GM21717 (cell line): ENCODE data around the gene AP3D1.
"Not testable (repeated sequence)": the region's sequence is repeated elsewhere in the genome, so short reads cannot be mapped to it uniquely, and the experiment has no call there.

Source experiments
- ATAC-seq: cut with Tn5 transposase; IDR thresholded peaks from one replicate; pipeline ENCODE4 v1.9.1; 2021; ENCODE audit warnings: mild to moderate bottlenecking, moderate library complexity; ENCODE audit not compliant: unreplicated experiment

Gene AP3D1

DNA sequence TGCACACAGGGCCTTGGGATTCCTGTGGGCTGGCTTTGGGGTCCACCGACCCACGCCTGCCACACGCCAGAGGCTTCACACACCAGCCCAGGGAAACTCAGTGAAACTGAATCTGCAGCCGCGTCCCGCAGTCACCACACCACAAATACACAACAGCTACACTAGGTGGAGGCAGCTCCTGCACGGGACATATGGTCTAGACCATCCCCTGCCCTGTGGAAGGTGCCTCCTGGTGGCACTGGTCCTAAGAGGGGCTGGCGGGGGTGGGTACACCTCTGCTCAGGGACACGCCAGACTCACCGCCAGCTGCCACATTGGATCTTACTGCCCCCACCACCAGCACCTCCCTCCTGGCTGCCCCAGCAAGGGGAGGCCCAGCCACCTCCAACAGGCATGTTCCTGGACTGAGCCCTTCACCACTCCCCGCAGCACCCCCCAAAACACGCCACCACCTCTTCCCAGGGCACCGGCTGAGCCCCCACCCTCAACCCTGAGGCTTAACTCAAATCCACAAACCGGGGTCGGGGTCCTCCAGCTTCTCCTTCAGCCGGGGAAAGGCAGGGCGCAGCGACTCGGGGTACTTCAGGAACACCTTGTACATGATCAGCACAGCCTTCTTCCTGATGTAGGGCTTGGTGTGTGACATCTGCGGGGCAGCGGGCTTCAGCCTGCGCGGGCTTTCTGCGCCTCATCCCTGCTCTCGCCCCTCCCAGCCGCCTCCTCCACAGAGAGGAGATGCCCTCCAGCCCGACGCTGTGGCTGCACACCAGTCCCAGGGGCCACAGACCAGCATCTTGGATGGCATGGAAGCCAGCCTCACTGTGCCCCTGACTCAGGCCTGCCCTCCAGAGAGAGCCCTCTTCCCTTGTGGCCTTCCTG, 21.2 kb downstream of the AP3D1 start:
- ATAC-seq = no peak

GRCh38 chr19:2129486-2129885, 21.9 kb downstream of the AP3D1 start:
- ATAC-seq = no peak

DNA sequence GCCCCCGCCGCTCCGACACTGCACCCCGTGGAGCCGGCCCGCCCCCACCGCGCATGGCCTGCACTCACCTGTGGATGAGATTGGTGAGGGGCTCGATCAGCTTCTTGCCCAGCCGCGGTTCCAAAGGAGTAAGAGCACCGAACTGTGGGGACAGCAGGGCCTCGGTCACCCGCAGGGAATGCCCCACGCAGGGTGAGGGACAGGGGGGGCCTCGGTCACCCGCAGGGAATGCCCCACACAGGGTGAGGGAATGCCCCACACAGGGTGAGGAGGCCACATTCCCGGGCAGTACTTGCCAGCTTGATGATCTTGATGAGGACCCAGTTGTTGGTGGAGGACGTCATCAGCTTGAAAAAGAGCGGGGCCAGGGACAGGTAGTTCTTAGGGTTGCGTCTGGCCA, 22.3 kb downstream of the AP3D1 start:
- no peak for ATAC-seq

DNA sequence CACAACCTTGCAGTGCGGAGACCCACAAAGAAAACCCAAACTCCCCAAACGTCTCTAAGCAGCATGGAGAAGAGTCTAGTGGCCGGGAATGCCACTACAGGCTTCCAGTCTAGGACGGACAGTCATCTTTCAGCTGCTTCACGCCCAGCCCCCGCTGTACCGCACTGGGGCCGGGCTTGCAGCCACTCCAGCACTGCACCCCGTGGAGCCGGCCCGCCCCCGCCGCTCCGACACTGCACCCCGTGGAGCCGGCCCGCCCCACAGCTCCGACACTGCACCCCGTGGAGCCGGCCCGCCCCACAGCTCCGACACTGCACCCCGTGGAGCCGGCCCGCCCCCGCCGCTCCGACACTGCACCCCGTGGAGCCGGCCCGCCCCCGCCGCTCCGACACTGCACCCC, 23.1 kb downstream of the AP3D1 start:
- not testable (repeated sequence) for ATAC-seq

DNA sequence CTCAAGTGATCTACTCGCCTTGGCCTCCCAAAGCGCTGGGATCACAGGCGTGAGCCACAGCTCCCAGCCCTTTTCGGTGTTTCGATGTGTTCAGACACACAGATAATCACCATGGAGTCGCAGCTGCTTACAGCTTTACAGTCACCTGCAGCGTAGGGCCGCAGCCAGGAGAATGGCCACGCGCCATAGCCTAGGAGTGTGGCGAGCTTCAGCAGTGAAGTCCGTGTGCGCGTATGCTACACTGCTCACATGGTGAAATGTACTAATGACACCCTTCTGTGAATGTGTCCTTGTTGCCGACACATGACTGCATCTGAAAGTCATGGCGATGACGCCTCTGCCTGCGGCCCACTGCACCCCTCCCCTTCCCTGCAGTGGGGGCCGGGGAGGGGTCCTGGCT, 23.6 kb downstream of the AP3D1 start:
- no peak for ATAC-seq

DNA sequence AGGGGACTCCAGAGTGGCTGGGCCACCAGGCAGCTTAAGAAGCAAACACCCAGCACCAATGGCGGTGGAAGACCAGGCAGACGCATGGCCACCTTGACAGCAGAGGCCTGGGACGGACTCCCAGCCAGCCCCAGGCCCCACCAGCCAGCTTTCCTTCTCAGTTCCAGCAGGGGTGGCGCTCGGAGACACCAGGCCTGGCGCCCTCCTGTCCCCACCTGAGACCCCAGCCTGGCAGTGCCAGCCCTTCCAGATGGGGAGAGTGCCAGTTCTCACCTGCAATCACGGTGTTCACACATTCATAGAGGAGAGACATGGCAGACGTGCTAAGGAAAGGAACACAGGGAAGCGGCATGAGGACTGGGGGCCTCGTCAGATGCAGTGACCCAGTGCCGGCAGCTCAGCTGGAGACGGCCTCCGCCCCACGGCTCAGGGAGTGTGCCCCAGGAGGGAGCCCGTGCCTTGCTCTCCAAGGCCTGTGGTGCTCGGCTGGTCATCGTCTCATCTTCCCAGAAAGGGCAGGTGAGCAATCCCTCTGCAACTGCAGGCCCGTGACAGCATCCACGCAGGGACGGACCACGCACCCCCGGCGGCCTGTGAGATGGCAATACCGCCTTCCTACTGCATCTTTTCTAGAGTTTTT, 24.4 kb downstream of the AP3D1 start:
- ATAC-seq = no peak

DNA sequence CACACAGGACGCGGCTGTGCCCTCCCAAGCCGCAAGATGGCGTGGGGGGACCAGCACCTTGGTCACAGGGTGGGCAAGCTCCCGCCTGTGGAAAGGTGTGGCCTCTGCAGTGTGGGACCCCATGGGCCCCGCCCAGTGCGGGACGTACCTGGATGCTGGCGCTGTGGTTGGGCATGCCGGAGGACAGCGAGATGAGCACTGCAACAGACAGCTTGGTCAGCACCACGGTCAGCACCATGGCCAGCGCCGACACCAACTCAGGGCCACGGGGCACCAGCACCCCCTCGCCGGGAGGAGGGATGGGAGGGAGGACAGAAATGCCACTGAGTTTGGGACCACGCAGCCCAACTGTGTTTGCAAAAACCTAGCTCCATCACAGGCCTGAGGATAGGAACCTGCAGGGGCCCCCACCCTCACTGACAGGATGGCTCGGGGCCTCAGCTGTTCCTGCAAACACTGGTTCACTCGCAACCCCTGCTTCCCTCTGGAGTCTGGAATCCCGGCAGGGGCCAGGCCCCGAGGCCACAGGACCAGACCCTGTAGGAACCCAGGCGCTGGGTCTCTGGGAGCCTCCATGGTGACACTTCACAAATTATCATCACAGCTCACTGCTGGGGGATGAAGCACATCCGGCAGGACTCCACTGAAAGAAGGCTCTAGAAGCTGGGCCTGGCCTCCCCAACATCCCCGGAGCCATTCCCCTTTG, 27.5 kb downstream of the AP3D1 start:
- no peak for ATAC-seq

DNA sequence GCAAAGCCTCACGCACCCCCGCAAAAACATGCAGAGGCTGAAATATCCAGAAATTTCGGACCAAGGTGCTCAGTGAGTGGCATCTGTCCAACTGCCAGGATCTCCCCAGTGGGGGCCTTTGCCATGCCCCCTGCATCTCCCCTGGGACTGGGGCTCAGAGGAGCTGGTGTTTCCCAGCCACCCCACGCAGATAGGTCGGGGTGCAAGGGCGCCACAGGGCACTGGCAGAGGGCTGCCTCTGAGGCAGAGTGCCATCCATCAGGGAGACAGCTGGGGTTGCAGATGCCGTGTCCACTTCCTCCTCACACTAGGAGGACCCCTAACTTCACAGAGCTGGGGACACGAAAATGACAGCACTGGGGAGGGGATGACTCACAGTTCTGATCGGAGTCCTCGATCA, 28.4 kb downstream of the AP3D1 start:
- no peak for ATAC-seq

- no peak for ATAC-seq
Observed at GRCh38 chr19:2122251-2122650, 29.1 kb downstream of the AP3D1 start.

GRCh38 chr19:2121416-2122051, 29.8 kb downstream of the AP3D1 start:
- no peak for ATAC-seq

- ATAC-seq = no peak
Observed at GRCh38 chr19:2120821-2121220, 30.5 kb downstream of the AP3D1 start.

- no peak for ATAC-seq
Observed at GRCh38 chr19:2119921-2120785, 31.2 kb downstream of the AP3D1 start.

- no peak for ATAC-seq
Observed at GRCh38 chr19:2118438-2118837, 32.9 kb downstream of the AP3D1 start.

DNA sequence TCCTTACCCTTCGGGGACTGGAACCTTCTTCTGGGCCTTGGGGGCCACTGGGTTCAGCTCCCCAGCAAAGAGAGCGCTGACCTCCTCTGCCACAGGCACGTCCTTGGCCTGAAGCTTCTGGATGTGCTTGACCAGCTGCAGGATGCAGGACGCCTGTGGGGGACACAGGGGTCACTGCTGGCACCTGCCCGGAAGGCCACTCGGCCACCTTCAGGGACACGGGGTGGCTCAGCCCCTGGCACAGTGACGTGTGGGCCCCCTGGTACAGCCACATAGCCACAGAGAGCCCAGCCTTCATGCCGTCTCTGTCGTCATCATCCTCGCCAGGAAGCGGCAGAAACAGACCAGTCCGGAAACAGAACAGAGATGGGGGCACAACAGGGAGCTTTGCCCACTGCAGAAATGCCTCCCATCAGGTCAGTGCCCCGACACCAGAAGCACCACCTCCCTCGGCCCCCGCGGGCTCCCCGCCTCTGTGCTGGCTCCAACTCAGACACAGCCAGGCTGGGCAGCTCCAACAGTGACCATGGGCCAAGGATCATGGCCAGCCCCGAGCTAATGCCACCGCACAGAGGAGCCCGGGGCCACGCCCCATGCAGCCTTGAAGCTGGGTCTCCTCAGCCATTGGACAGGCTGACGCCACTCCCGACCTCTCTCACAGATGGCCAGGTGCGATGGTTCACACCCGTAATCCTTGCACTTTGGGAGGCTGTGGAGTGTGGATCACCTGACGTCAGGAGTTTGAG, 34.0 kb downstream of the AP3D1 start:
- no peak for ATAC-seq

- no peak for ATAC-seq
Observed at GRCh38 chr19:2116507-2116906, 34.9 kb downstream of the AP3D1 start.

DNA sequence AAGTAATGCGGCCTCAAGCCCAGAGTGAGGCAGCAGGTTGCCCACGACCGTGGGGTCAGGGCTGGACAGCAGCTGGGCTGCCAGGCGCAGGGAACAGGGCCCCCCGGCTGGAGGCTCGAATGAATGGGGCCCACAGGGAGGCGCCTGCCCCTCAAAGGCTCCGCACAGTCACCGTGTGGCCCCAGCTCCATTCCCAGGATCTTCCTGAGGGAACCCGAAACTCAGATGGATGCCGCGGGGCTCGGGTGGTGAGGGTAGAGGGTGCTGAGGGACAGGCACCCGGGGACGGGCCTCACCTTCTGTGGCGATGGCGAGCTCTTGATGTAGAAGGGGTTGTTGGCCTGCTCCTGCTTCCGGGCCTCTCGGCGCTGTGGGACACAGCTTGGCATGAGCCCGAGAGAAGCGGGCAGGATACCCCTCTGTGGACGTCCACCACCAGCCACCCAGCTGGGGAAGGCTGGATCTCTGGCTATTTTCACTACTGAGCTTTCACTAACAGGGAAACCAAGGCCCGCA, 35.4 kb downstream of the AP3D1 start:
- ATAC-seq = no peak

GRCh38 chr19:2115324-2115723, 36.0 kb downstream of the AP3D1 start:
- ATAC-seq = no peak

- no peak for ATAC-seq
Observed at GRCh38 chr19:2114821-2115220, 36.5 kb downstream of the AP3D1 start.

GRCh38 chr19:2114218-2114617, 37.1 kb downstream of the AP3D1 start:
- no peak for ATAC-seq
